IMR-90 (cell line): ENCODE measurements around the gene B3GAT1. TPM values are rescaled to one million over a fixed set of nuclear protein-coding genes. Genes with fewer than 3 reads are reported as not detected.

ENCODE experiments used
- ATAC-seq: fragments of 200-7000 bp; cut with Tn5 transposase; 2 replicates; pipeline ENCODE4 v1.9.1; 2020; ENCODE audit warnings: low read depth, mild to moderate bottlenecking, moderate library complexity
- BruUV-seq: library from RNA; stranded (reverse); fragments of 400-500 nt; replicated peaks from 2 replicates; lab custom pipeline; 2021; lab: Mats Ljungman, UMichigan
- CTCF ChIA-PET: fragments of 300-600 bp; formaldehyde crosslinking; extraction: SDS; loops from one replicate; lab custom pipeline; 2021; ENCODE audit warnings: antibody characterized with exemption; lab: Yijun Ruan, JAX
- POLR2A ChIA-PET: fragments of 300-600 bp; sonication (Branson Sonifier 250); formaldehyde crosslinking; loops from one replicate; lab custom pipeline; 2022; ENCODE audit warnings: antibody characterized with exemption; ENCODE audit not compliant: unreplicated experiment; lab: Charles Lee
- DNase-seq: peaks from one replicate; pipeline ENCODE4 v3.0.0; 2013
- H2AFZ ChIP-seq: replicated peaks from 2 replicates; pipeline ENCODE3; 2013; ENCODE audit warnings: low read length, mild to moderate bottlenecking; ENCODE audit not compliant: poor library complexity
- H2AK5ac ChIP-seq: 2 replicates; pipeline ENCODE4 v1.6.1; 2013; ENCODE audit warnings: low read depth, low read length, inconsistent platforms
- H2AK9ac ChIP-seq: replicated peaks from 2 replicates; pipeline ENCODE3; 2013; ENCODE audit warnings: mild to moderate bottlenecking, low read depth, low read length, moderate library complexity; ENCODE audit not compliant: poor library complexity
- H2BK120ac ChIP-seq: 2 replicates; pipeline ENCODE4 v1.6.1; 2013; ENCODE audit warnings: low read depth, low read length, inconsistent platforms
- H2BK15ac ChIP-seq: 3 replicates; pipeline ENCODE4 v1.6.1; 2013; ENCODE audit warnings: low read depth, low read length, inconsistent platforms
- H2BK20ac ChIP-seq: 2 replicates; pipeline ENCODE4 v1.6.1; 2013; ENCODE audit warnings: low read depth, mild to moderate bottlenecking, inconsistent platforms, low read length, moderate library complexity
- H2BK5ac ChIP-seq: 2 replicates; pipeline ENCODE4 v1.6.1; 2013; ENCODE audit warnings: mild to moderate bottlenecking, low read depth, low read length, inconsistent platforms; ENCODE audit not compliant: poor library complexity, severe bottlenecking
- H3K14ac ChIP-seq: replicated peaks from 2 replicates; pipeline ENCODE4 v1.6.1; 2013; ENCODE audit warnings: low read depth, low read length, inconsistent platforms
- H3K18ac ChIP-seq: 2 replicates; pipeline ENCODE4 v1.6.1; 2013; ENCODE audit warnings: low read depth, low read length, control low read depth
- H3K23ac ChIP-seq: 2 replicates; pipeline ENCODE4 v1.6.1; 2013; ENCODE audit warnings: low read depth, low read length, inconsistent platforms
- H3K27ac ChIP-seq: 2 replicates; pipeline ENCODE4 v1.5.1; 2013; ENCODE audit warnings: mild to moderate bottlenecking, control low read depth, low read length; ENCODE audit not compliant: insufficient read depth
- H3K27me3 ChIP-seq: 2 replicates; pipeline ENCODE4 v1.6.1; 2013; ENCODE audit warnings: low read length; ENCODE audit not compliant: control insufficient read depth, insufficient read depth
- H3K36me3 ChIP-seq: 2 replicates; pipeline ENCODE4 v1.6.1; 2013; ENCODE audit warnings: low read length, mixed read lengths; ENCODE audit not compliant: control insufficient read depth, insufficient read depth
- H3K4ac ChIP-seq: 2 replicates; pipeline ENCODE4 v1.6.1; 2013; ENCODE audit warnings: low read depth, low read length, inconsistent platforms
- H3K4me1 ChIP-seq: 2 replicates; pipeline ENCODE4 v1.6.1; 2013; ENCODE audit warnings: low read length, mixed read lengths; ENCODE audit not compliant: control insufficient read depth, insufficient read depth
- H3K4me2 ChIP-seq: 2 replicates; pipeline ENCODE4 v1.6.1; 2013; ENCODE audit warnings: low read depth, mild to moderate bottlenecking, control low read depth, low read length, moderate library complexity
- H3K4me3 ChIP-seq: 2 replicates; pipeline ENCODE4 v1.5.1; 2013; ENCODE audit warnings: low read depth, mild to moderate bottlenecking, control low read depth, low read length, moderate library complexity; ENCODE audit not compliant: insufficient read depth
- H3K56ac ChIP-seq: 2 replicates; pipeline ENCODE4 v1.6.1; 2013; ENCODE audit warnings: low read length, inconsistent platforms; ENCODE audit not compliant: insufficient read depth; ENCODE audit errors: extremely low read depth
- H3K79me1 ChIP-seq, 2 experiments: 2 replicates each; pipeline ENCODE4 v1.6.1; 2013; ENCODE audit warnings: low read length in 2 of 2, inconsistent platforms in 1 of 2, low read depth in 1 of 2
- H3K9ac ChIP-seq: 2 replicates; pipeline ENCODE4 v1.6.1; 2013; ENCODE audit warnings: low read depth, low read length, control low read depth
- H3K9me1 ChIP-seq: 2 replicates; pipeline ENCODE4 v1.6.1; 2013; ENCODE audit warnings: low read length, inconsistent platforms; ENCODE audit not compliant: insufficient read depth
- H3K9me3 ChIP-seq: 2 replicates; pipeline ENCODE4 v1.6.1; 2013; ENCODE audit warnings: low read length; ENCODE audit not compliant: control insufficient read depth, insufficient read depth
- H4K20me1 ChIP-seq: 2 replicates; pipeline ENCODE4 v1.6.1; 2013; ENCODE audit warnings: low read length, inconsistent platforms; ENCODE audit not compliant: insufficient read depth
- H4K5ac ChIP-seq: 2 replicates; pipeline ENCODE4 v1.6.1; 2013; ENCODE audit warnings: mild to moderate bottlenecking, low read depth, low read length, control low read depth
- H4K8ac ChIP-seq, 2 experiments: 2 replicates each; pipeline ENCODE4 v1.6.1; 2013; ENCODE audit warnings: low read depth in 2 of 2, low read length in 2 of 2, control low read depth in 1 of 2, inconsistent platforms in 1 of 2
- H4K91ac ChIP-seq: 2 replicates; pipeline ENCODE4 v1.6.1; 2013; ENCODE audit warnings: low read depth, low read length, inconsistent platforms; ENCODE audit not compliant: insufficient read depth
- BHLHE40 ChIP-seq: fragments of 150-350 bp; IDR thresholded peaks from 2 replicates; pipeline ENCODE4 v1.6.1; 2016; ENCODE audit warnings: mild to moderate bottlenecking, low read depth, low read length
- CEBPB ChIP-seq: IDR thresholded peaks from 2 replicates; pipeline ENCODE4 v1.6.1; 2012; ENCODE audit warnings: low read depth, low read length, improper control_type of control experiment
- MAFK ChIP-seq: IDR thresholded peaks from 2 replicates; pipeline ENCODE4 v1.6.1; 2012; ENCODE audit warnings: low read depth, low read length, improper control_type of control experiment
- NFE2L2 ChIP-seq: fragments of 150-350 bp; IDR thresholded peaks from 2 replicates; pipeline ENCODE4 v1.6.1; 2016; ENCODE audit warnings: low read depth, mild to moderate bottlenecking, low read length
- RAD21 ChIP-seq: IDR thresholded peaks from 2 replicates; pipeline ENCODE4 v1.6.1; 2012; ENCODE audit warnings: low read length, improper control_type of control experiment
- WGBS, 2 experiments: methylation state at CpG; one replicate each; pipeline versions ENCODE4 v1.1.5 to v1.1.7; 2013; ENCODE audit warnings: missing lambda C conversion rate in 2 of 2; ENCODE audit not compliant: insufficient read length in 1 of 2; ENCODE audit errors: extremely low coverage in 2 of 2; 5-methylcytosine and 5-hydroxymethylcytosine counted together
- dilution Hi-C: fragments of 300-500 bp; cut with HindIII; formaldehyde crosslinking; loops from one replicate; pipeline ENCODE4 v1.14.3; 2018; ENCODE audit warnings: low sequenced_read_pairs; ENCODE audit not compliant: unreplicated experiment
- in situ Hi-C: fragments of 300-500 bp; cut with MboI; formaldehyde crosslinking; loops from 3 replicates; pipeline ENCODE4 v1.14.3; 2019; ENCODE audit warnings: low sequenced_read_pairs, inconsistent platforms, mixed read lengths
- intact Hi-C: fragments of 100-400 bp; cut with micrococcal nuclease; formaldehyde crosslinking; loops from 2 replicates; pipeline ENCODE4 v1.10.0; 2022
- polyA plus RNA-seq, 3 experiments: library from polyadenylated mRNA; depleted of rRNA; stranded (reverse); fragments of >200 nt; gene quantifications; 2 replicates each; pipeline ENCODE4 v1.2.3, GENCODE V29; 2012; ENCODE audit warnings: low replicate concordance in 1 of 3
- total RNA-seq: library from RNA; depleted of rRNA; stranded (reverse); fragments of >200 nt; gene quantifications from 2 replicates; pipeline ENCODE4 v1.2.3, GENCODE V29; 2012
- TF ChIP-seq, protein P1 (sequence below): fragments of 150-350 bp; IDR thresholded peaks from 2 replicates; pipeline ENCODE4 v1.6.1; 2016; ENCODE audit warnings: low read depth, mild to moderate bottlenecking, low read length, moderate library complexity, borderline replicate concordance

The B3GAT1 gene
- total and polyA plus RNA-seq, 2 of the 4 experiments (the other 2 are of a cell fraction) = not detected

DNA sequence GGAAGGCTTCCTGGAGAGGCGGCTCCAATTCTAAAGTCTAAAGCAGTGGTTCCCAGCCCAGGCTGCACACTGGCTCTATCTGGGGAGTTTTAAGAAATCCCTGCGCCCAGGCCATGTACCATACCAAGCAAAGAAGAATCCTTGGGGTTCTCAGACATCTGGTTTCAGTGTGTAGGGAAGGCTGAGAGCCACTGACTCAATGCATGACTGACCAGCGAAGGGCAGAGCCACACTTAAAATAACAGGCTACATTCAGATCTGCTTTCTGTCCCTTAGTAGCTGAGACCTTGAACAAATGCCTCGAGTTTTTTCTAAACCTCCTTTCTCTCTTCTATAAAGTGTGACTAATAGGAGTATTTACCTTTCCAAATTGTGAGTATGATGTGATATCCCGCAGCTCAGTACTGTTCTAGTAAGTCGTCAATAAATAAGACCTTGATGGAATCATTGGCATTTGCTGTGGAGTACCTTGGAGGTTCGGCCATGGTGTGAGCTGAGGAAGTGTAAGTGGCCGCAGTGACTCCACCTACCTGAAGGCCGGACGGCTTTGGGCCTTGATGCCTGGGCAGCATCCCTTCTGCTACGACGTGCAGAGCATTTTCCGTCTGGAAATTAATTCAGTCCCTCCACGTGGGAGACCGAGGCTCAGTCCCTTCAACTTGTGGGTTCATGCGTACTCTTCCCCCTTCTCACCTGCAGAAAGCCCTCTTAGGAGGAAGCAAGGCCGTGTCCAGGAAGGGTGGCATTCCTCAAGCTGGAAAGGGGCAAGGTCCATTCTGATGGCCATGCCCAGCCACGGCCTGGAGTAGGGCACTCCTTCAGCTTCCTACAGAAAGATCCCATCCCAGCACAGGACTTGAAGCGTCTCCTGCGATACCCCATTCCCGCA is 55.1 kb downstream of the B3GAT1 start:
- no peak overlapping the region for H3K4ac ChIP-seq
- H3K56ac ChIP-seq = no peak overlapping the region
- H4K91ac ChIP-seq = no peak overlapping the region
- dilution Hi-C loops (no loop called here), in situ Hi-C loops (no loop called here), intact Hi-C loops (no loop called here)
- no peaks in the 10 kb centered on the region for H3K27me3 ChIP-seq
- H4K20me1 ChIP-seq = no peaks in the 10 kb centered on the region
- H3K23ac ChIP-seq = no peak overlapping the region
- no peak overlapping the region for H3K18ac ChIP-seq
- no peak overlapping the region for H4K5ac ChIP-seq
- no peak overlapping the region for H3K4me3 ChIP-seq
- H2AK9ac ChIP-seq = no peak overlapping the region
- no peaks in the 10 kb centered on the region for H3K9me1 ChIP-seq
- no peak overlapping the region for H3K27ac ChIP-seq
- no peak overlapping the region for H2AK5ac ChIP-seq
- no peak overlapping the region for H2BK20ac ChIP-seq
- WGBS, 2 experiments = 59% methylated on average over 5 of the region's 21 CpGs; no CpG with 5 or more reads in 1 of the 2 experiments
- DNase-seq (no peak), ATAC-seq (no peak)
- no peaks in the 10 kb centered on the region for H3K4me1 ChIP-seq
- H3K36me3 ChIP-seq = no peaks in the 10 kb centered on the region
- BruUV-seq = no TSS peak
- no peak overlapping the region for H3K4me2 ChIP-seq
- no peak overlapping the region for H2AFZ ChIP-seq
- no peak overlapping the region for H3K14ac ChIP-seq
- H2BK15ac ChIP-seq = no peak overlapping the region
- POLR2A ChIA-PET = no interaction called here
- CTCF ChIA-PET = no interaction called here
- peaks cover 7% of the 10 kb centered on the region; the same call in 1 of the 2 replicates for H3K9me3 ChIP-seq
- H3K79me1 ChIP-seq = no peaks in the 10 kb centered on the region
- H2BK5ac ChIP-seq = no peak overlapping the region
- no peak overlapping the region for H4K8ac ChIP-seq
- no peak overlapping the region for H3K9ac ChIP-seq
- TF ChIP-seq RAD21 (no peak), CEBPB (no peak), NFE2L2 (no peak), MAFK (no peak), BHLHE40 (no peak)
- TF ChIP-seq, protein P1, sequence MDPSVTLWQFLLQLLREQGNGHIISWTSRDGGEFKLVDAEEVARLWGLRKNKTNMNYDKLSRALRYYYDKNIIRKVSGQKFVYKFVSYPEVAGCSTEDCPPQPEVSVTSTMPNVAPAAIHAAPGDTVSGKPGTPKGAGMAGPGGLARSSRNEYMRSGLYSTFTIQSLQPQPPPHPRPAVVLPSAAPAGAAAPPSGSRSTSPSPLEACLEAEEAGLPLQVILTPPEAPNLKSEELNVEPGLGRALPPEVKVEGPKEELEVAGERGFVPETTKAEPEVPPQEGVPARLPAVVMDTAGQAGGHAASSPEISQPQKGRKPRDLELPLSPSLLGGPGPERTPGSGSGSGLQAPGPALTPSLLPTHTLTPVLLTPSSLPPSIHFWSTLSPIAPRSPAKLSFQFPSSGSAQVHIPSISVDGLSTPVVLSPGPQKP = no peak
- no peak overlapping the region for H2BK120ac ChIP-seq
